GM12878 (cell line): ENCODE results near the gene FCRL2. TPM values are rescaled to one million over a fixed set of nuclear protein-coding genes. Genes with fewer than 3 reads are reported as not detected.

Experiments
- CHD4 ChIP-seq: fragments of 200-600 bp; sonication (generic); IDR thresholded peaks from 2 replicates; pipeline ENCODE4 v1.6.1; 2016; ENCODE audit warnings: mild to moderate bottlenecking
- CTCF ChIP-seq, 3 experiments: IDR thresholded peaks in 2 of 3; conservative IDR thresholded peaks in 1 of 3; 2 replicates each; pipeline ENCODE4 v1.5.1; 2011; ENCODE audit warnings: low read depth in 3 of 3, low read length in 3 of 3, mild to moderate bottlenecking in 3 of 3, control low read depth in 2 of 3, moderate library complexity in 2 of 3, inconsistent platforms in 1 of 3, mixed read lengths in 1 of 3; ENCODE audit not compliant: control insufficient read depth in 2 of 3, insufficient read depth in 1 of 3; ENCODE audit errors: extremely low read depth in 1 of 3
- GABPA ChIP-seq: IDR thresholded peaks from 2 replicates; pipeline ENCODE4 v1.6.1; 2014; ENCODE audit warnings: antibody characterized with exemption, low read depth, mild to moderate bottlenecking, inconsistent platforms
- IKZF2 ChIP-seq, 2 experiments: fragments of 450-650 bp; IDR thresholded peaks; 2 replicates each; pipeline ENCODE4 v1.6.1; 2017; ENCODE audit warnings: mild to moderate bottlenecking in 2 of 2, moderate library complexity in 2 of 2
- JUNB ChIP-seq: IDR thresholded peaks from 2 replicates; pipeline ENCODE4 v1.6.1; 2016; ENCODE audit warnings: antibody characterized with exemption, mild to moderate bottlenecking
- JUND ChIP-seq: IDR thresholded peaks from 2 replicates; pipeline ENCODE4 v1.6.1; 2012; ENCODE audit warnings: low read depth, mild to moderate bottlenecking, low read length, improper control_type of control experiment, moderate library complexity
- KDM1A ChIP-seq: fragments of 200-600 bp; sonication (generic); IDR thresholded peaks from 2 replicates; pipeline ENCODE4 v1.6.1; 2016; ENCODE audit warnings: borderline replicate concordance
- KLF5 ChIP-seq: fragments of 450-650 bp; IDR thresholded peaks from 2 replicates; pipeline ENCODE4 v1.6.1; 2014; ENCODE audit warnings: mild to moderate bottlenecking; ENCODE audit not compliant: partially characterized antibody
- MEF2B ChIP-seq: fragments of 450-650 bp; IDR thresholded peaks from 2 replicates; pipeline ENCODE4 v1.6.1; 2018; ENCODE audit warnings: mild to moderate bottlenecking, moderate library complexity; ENCODE audit not compliant: partially characterized antibody, poor library complexity, severe bottlenecking
- NR2F1 ChIP-seq: fragments of 450-650 bp; conservative IDR thresholded peaks from 2 replicates; pipeline ENCODE4 v1.6.1; 2017; ENCODE audit warnings: mild to moderate bottlenecking
- PML ChIP-seq: IDR thresholded peaks from 2 replicates; pipeline ENCODE4 v1.6.1; 2012; ENCODE audit warnings: low read length, inconsistent platforms
- POU2F2 ChIP-seq: IDR thresholded peaks from 3 replicates; pipeline ENCODE4 v1.6.1; 2011; ENCODE audit warnings: low read depth, mild to moderate bottlenecking, low read length, borderline replicate concordance
- REST ChIP-seq: IDR thresholded peaks from 2 replicates; pipeline ENCODE4 v1.6.1; 2012; ENCODE audit warnings: mild to moderate bottlenecking, low read depth, low read length
- SIX5 ChIP-seq: IDR thresholded peaks from 2 replicates; pipeline ENCODE4 v1.6.1; 2011; ENCODE audit warnings: mild to moderate bottlenecking, low read depth, low read length, moderate library complexity; ENCODE audit not compliant: severe bottlenecking
- SREBF1 ChIP-seq: IDR thresholded peaks from 2 replicates; pipeline ENCODE4 v1.6.1; 2012; ENCODE audit warnings: mild to moderate bottlenecking, low read length
- TCF12 ChIP-seq: IDR thresholded peaks from 2 replicates; pipeline ENCODE4 v1.6.1; 2011; ENCODE audit warnings: low read depth, mild to moderate bottlenecking, low read length
- TCF3 ChIP-seq: IDR thresholded peaks from 2 replicates; pipeline ENCODE4 v1.6.1; 2012; ENCODE audit warnings: low read depth, mild to moderate bottlenecking, low read length, borderline replicate concordance; ENCODE audit not compliant: insufficient read depth
- ZBTB33 ChIP-seq: fragments of 450-650 bp; IDR thresholded peaks from 2 replicates; pipeline ENCODE4 v1.6.1; 2017; ENCODE audit warnings: mild to moderate bottlenecking
- polyA plus RNA-seq, 11 experiments: library from polyadenylated mRNA; depleted of rRNA in 4 of 11; unstranded in 6 of 11; stranded (reverse) in 5 of 11; fragments of >200 nt; fragmentation: Nextera tagmentation in 4 of 11; fragmentation: Illumina TruSeq in 1 of 11; extraction: Ambion mirVana in 4 of 11; extraction: Trizol in 1 of 11; gene quantifications; 1 replicate in 1 of 11; 2 replicates in 10 of 11; pipeline versions ENCODE4 v1.2.1 to v1.2.3, GENCODE V29; 2011 to 2016; ENCODE audit warnings: inconsistent platforms in 2 of 11, missing spikeins in 2 of 11, low read depth in 1 of 11
- total RNA-seq, 4 experiments: library from RNA; depleted of rRNA in 3 of 4; stranded (reverse); fragments of >200 nt in 3 of 4; fragmentation: Illumina TruSeq in 1 of 4; extraction: Trizol in 1 of 4; gene quantifications; 2 replicates each; pipeline versions ENCODE4 v1.2.1 to v1.2.3, GENCODE V29; 2013 to 2021
- TF ChIP-seq, protein P1 (sequence below): fragments of 450-650 bp; IDR thresholded peaks from 2 replicates; pipeline ENCODE4 v1.6.1; 2018; ENCODE audit warnings: mild to moderate bottlenecking, low read depth, moderate library complexity; ENCODE audit not compliant: partially characterized antibody

The FCRL2 gene
- total and polyA plus RNA-seq, 10 of the 15 experiments (the other 5 are each of a cell fraction or from before 2014, with no cell fraction given), result 0.07 to 7.3 (median 0.61) TPM

DNA sequence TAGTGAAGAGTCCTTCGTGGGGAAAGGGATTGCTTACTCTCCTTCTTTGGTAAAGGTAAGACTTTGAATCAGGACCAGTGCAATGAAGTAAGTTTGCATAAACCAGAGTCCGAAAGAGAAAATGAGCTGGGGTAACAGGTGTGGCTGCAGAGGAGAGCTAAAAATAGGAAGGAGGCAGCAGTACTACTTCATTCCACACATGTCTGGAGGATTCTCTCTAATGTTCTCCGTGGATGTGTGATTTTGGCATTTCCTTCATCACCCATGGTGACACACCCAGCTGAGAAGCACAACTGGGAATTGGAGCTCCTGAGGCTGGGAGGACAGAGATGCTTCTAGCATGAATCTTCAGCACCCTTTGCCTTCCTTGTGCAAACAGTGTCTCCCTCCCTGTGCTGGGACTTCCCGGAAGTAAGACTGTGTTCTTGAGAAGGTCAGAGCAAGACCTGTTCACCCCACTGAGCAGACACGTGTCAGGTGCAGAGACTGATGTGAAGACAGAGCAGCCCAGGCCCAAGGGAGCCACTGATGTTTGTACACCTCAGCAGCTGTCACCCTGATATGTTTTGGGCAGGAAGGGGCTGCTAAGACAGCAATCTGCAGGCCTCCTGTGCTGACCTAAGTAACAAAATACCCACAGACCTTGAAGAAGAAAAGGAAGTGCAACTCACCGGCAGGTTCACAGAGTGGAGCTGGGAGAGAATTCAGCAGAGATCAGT is 29.7 kb upstream of the FCRL2 start (continued):
- TF ChIP-seq MEF2B (peak; percentile 75), JUND (no peak), KLF5 (no peak), ZBTB33 (no peak), IKZF2 (IDR thresholded peaks at IDR 0.05) (peak in 1 of 2 experiments; percentile 30; a peak in 1 of 4 replicates), REST (no peak), SIX5 (no peak), TCF3 (peak; percentile 76; the same call in 1 of the 2 replicates), CTCF (IDR thresholded peaks at IDR 0.05 in 2 of 3, conservative IDR thresholded peaks at IDR 0.05 in 1 of 3; ENCODE audit: control insufficient read depth in 2 of 3, extremely low read depth in 1 of 3, insufficient read depth in 1 of 3, low read depth in 3 of 3, low read length in 3 of 3) (no peak), TCF12 (peak; percentile 72; the same call in 1 of the 2 replicates), GABPA (0 out of 2 replicates have a peak, but pooled peaks have one; percentile 33), JUNB (no peak), SREBF1 (no peak), PML (no peak), NR2F1 (peak; percentile 48), POU2F2 (peak; percentile 61; the same call in 1 of the 3 replicates), KDM1A (no peak), CHD4 (0 out of 2 replicates have a peak, but pooled peaks have one; percentile 45)
- TF ChIP-seq, protein P1, sequence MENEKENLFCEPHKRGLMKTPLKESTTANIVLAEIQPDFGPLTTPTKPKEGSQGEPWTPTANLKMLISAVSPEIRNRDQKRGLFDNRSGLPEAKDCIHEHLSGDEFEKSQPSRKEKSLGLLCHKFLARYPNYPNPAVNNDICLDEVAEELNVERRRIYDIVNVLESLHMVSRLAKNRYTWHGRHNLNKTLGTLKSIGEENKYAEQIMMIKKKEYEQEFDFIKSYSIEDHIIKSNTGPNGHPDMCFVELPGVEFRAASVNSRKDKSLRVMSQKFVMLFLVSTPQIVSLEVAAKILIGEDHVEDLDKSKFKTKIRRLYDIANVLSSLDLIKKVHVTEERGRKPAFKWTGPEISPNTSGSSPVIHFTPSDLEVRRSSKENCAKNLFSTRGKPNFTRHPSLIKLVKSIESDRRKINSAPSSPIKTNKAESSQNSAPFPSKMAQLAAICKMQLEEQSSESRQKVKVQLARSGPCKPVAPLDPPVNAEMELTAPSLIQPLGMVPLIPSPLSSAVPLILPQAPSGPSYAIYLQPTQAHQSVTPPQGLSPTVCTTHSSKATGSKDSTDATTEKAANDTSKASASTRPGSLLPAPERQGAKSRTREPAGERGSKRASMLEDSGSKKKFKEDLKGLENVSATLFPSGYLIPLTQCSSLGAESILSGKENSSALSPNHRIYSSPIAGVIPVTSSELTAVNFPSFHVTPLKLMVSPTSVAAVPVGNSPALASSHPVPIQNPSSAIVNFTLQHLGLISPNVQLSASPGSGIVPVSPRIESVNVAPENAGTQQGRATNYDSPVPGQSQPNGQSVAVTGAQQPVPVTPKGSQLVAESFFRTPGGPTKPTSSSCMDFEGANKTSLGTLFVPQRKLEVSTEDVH, result no peak
